Body of pancreas (tissue), 4 donors: ENCODE results near the gene SLC23A3. TPM values are rescaled to one million over a fixed set of nuclear protein-coding genes. Genes with fewer than 3 reads are reported as not detected.

ENCODE experiments used
- ATAC-seq: fragments of 150-250 bp; one replicate; pipeline ENCODE4 v1.9.1; 2016
- DNase-seq, 4 donors: peaks; one replicate each; pipeline ENCODE4 v3.0.0-alpha.2; 2019
- H3K27ac ChIP-seq, 4 donors: fragments of 200-600 bp; sonication (generic); 1 replicate in 3 of 4; 2 replicates in 1 of 4; pipeline versions ENCODE4 v1.5.1 to v1.6.1; 2016 to 2019; ENCODE audit warnings: mild to moderate bottlenecking in 1 of 4, mixed read lengths in 1 of 4, moderate library complexity in 1 of 4
- H3K27me3 ChIP-seq, 2 donors: fragments of 200-600 bp; sonication (generic); one replicate each; pipeline ENCODE4 v1.6.0; 2016; ENCODE audit warnings: mild to moderate bottlenecking in 1 of 2
- H3K36me3 ChIP-seq, 2 donors: fragments of 200-600 bp; sonication (generic); replicated peaks in 1 of 2; 2 replicates each; pipeline ENCODE4 v1.5.1; 2016; ENCODE audit warnings: low read depth in 2 of 2; ENCODE audit not compliant: insufficient read depth in 1 of 2
- H3K4me1 ChIP-seq: fragments of 200-600 bp; sonication (generic); one replicate; pipeline ENCODE4 v1.6.0; 2016
- H3K4me3 ChIP-seq, 2 donors: fragments of 200-600 bp; sonication (generic); 1 replicate in 1 of 2; 2 replicates in 1 of 2; pipeline ENCODE4 v1.5.1; 2016 to 2019
- H3K9me3 ChIP-seq, 3 donors: fragments of 200-600 bp; sonication (generic); 1 replicate in 2 of 3; 2 replicates in 1 of 3; pipeline ENCODE4 v1.5.1; 2016
- CTCF ChIP-seq, 7 experiments: fragments of 450-650 bp in 4 of 7; fragments of 200-600 bp in 3 of 7; sonication (generic) in 3 of 7; IDR thresholded peaks; one replicate each; pipeline ENCODE4 v1.5.1; 2016 to 2019; ENCODE audit warnings: antibody characterized with exemption in 7 of 7
- POLR2A ChIP-seq, 3 donors: fragments of 450-650 bp; IDR thresholded peaks; one replicate each; pipeline ENCODE4 v1.6.1; 2016; ENCODE audit warnings: antibody characterized with exemption in 3 of 3, mild to moderate bottlenecking in 2 of 3
- WGBS, 2 donors: methylation state at CpG; one replicate each; pipeline ENCODE4 v1.1.5; 2017; 5-methylcytosine and 5-hydroxymethylcytosine counted together
- intact Hi-C: fragments of 100-400 bp; cut with DNase I; formaldehyde crosslinking; loops from one replicate; pipeline ENCODE4 v1.15.1; 2023
- total RNA-seq, 2 donors: library from RNA; depleted of rRNA; stranded (reverse); fragments of >200 nt; gene quantifications; one replicate each; pipeline ENCODE4 v1.1.0, GENCODE V29; 2016

Gene SLC23A3
- total RNA-seq, 2 donors from 2014 or later, result 3.1 to 8.2 TPM

DNA sequence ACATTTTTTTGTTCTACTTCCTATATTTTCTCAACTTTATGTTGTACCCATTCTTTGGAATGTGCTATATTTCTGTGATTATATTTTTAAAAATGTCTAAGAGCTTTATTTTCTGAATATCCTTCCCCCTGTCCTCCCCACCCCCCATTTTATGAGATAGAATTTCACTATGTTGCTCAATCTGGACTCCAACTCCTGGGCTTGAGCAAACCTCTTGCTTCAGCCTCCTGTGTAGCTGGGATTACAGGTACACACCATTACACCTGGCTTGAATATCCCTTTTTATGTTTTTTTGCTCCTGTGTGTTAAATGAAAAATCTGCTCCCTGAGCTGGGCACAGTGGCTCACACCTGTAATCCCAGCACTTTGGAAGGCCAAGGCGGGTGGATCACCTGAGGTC is 27.6 kb upstream of the SLC23A3 start:
- TF ChIP-seq POLR2A (IDR thresholded peaks at IDR 0.05), result no peak
- TF ChIP-seq CTCF (IDR thresholded peaks at IDR 0.05), result no peak

DNA sequence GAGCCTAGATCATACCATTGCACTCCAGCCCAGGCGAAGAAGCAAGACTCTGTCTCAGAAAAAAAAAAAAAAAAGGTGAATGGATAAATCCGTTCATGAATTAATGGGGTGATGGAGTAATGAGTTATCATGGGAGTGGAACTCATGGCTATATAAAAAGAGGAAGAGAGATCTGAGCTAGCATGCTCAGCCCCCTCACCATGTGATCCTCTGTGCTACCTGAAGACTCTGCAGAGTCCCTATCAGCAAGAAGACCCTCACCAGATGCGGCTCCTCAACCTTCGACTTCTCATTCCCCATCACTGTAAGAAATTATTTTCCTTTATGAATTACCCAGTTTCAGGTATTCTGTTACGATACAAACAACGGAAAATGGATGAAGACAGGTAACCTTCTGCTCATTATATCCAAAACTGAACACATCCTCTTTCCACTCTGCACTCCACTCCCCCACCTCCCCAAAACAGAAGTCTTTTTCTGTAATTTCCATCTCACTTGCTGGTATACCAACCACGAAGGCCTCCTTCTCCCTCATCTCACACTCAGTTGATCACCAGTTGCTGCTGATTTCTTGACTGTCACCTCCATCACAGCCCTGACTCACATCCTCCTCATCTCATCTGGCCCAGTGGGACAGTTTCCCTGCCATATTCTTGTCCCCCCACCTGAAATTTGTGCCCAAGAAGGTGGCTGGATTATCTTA is 17.1 kb upstream of the SLC23A3 start:
- ATAC-seq (no peak), DNase-seq (peak in 1 of 4 donors; percentile 3)
- no peaks in the 10 kb centered on the region for H3K27me3 ChIP-seq
- intact Hi-C loops, result no loop called here
- no peak overlapping the region for H3K27ac ChIP-seq
- no peaks in the 10 kb centered on the region for H3K9me3 ChIP-seq
- no peaks in the 10 kb centered on the region for H3K4me1 ChIP-seq
- 88 to 93% methylated on average over 7 of the region's 7 CpGs for whole genome bisulfite sequencing, 2 donors
- H3K36me3 ChIP-seq, result peaks cover 0 to 10% of the 10 kb centered on the region in 2 donors
- TF ChIP-seq CTCF (IDR thresholded peaks at IDR 0.05) (no peak), POLR2A (IDR thresholded peaks at IDR 0.05) (no peak)
- no peak overlapping the region for H3K4me3 ChIP-seq

More for the DNA sequence above, 27.6 kb upstream of the SLC23A3 start:
- no peak for DNase-seq
- H3K27me3 ChIP-seq, result no peaks in the 10 kb centered on the region
- peaks cover 7% of the 10 kb centered on the region for H3K4me1 ChIP-seq
- H3K36me3 ChIP-seq, result no peaks in the 10 kb centered on the region
- intact Hi-C loops, result no loop called here
- no peaks in the 10 kb centered on the region for H3K9me3 ChIP-seq
- no peak overlapping the region for H3K4me3 ChIP-seq
- no peak for ATAC-seq
- H3K27ac ChIP-seq, result no peak overlapping the region
- 100% methylated on average over 1 of the region's 1 CpG; no CpG with 5 or more reads in 1 of the 2 donors for WGBS, 2 donors

- Histone ChIP-seq H3K4me3 (no peak overlapping the region), H3K36me3 (peaks cover 0 to 21% of the 10 kb centered on the region in 2 donors), H3K9me3 (no peaks in the 10 kb centered on the region), H3K27me3 (no peaks in the 10 kb centered on the region), H3K27ac (no peak overlapping the region), H3K4me1 (peaks cover 9% of the 10 kb centered on the region)
- intact Hi-C loops, result no loop called here
- 100% methylated on average over 2 of the region's 2 CpGs for WGBS, 2 donors
- no peak for ATAC-seq
- peak in 1 of 4 donors; percentile 1 for DNase-seq
- TF ChIP-seq CTCF (IDR thresholded peaks at IDR 0.05) (no peak), POLR2A (IDR thresholded peaks at IDR 0.05) (no peak)
Observed at GRCh38 chr2:219184121-219184520, 14.3 kb upstream of the SLC23A3 start.

- ATAC-seq, result no peak
- Histone ChIP-seq H3K36me3 (peaks cover 0 to 21% of the 10 kb centered on the region in 2 donors), H3K4me1 (peaks cover 15% of the 10 kb centered on the region), H3K27ac (no peak overlapping the region), H3K4me3 (no peak overlapping the region), H3K9me3 (no peaks in the 10 kb centered on the region), H3K27me3 (no peaks in the 10 kb centered on the region)
- peak in 1 of 4 donors; percentile 6 for DNase-seq
- WGBS, 2 donors, result 85 to 88% methylated on average over 6 of the region's 6 CpGs
- TF ChIP-seq CTCF (IDR thresholded peaks at IDR 0.05) (no peak), POLR2A (IDR thresholded peaks at IDR 0.05) (no peak)
- intact Hi-C loops, result no loop called here
Observed at GRCh38 chr2:219183151-219183772, 13.4 kb upstream of the SLC23A3 start.
